GM18907 (cell line): Measurements from ENCODE around the gene APLNR.
A peak's percentile ranks its signal among the peaks of the same experiment; 100 is the strongest.

ENCODE experiments used
- ATAC-seq: cut with Tn5 transposase; IDR thresholded peaks from one replicate; pipeline ENCODE4 v1.9.1; 2021; ENCODE audit warnings: mild to moderate bottlenecking, moderate library complexity; ENCODE audit not compliant: unreplicated experiment

Gene APLNR

DNA sequence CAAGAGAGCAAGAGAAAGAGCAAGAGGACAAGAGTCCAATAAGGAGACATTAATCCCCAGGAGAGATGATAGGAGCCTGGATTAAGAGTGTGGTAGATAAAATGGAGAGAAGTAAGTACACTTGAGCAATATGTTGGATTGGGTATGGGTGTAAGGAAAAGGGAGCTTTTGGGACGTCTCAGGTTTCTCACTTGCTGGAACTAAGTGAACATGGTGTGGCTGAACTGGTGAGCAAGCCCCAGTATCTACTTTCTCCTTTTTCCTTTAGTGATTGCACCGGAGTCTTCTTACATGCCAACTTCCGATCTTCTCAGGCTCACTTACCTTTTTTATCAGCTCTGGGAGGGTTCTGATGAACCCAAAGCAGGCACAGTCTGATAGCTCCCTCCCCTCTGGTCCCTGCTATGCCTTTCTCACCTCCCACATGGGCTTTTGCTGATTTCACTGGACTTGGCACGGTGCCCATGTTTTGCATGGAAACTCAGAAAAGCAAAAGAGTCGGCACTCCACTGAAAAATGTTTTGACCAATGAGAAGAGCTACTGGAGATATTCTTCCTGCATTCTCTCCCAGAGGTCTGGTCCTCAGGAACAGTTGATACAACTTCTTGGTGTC is 14.5 kb upstream of the APLNR start:
- ATAC-seq: no peak

GRCh38 chr11:57251037-57251436 is 14.0 kb upstream of the APLNR start:
- ATAC-seq: no peak

GRCh38 chr11:57249384-57250319 is 12.6 kb upstream of the APLNR start:
- peak; percentile 58 for ATAC-seq

- ATAC-seq: peak; percentile 68
These were observed 11.8 kb upstream of the APLNR start for GRCh38 chr11:57248780-57249383.

DNA sequence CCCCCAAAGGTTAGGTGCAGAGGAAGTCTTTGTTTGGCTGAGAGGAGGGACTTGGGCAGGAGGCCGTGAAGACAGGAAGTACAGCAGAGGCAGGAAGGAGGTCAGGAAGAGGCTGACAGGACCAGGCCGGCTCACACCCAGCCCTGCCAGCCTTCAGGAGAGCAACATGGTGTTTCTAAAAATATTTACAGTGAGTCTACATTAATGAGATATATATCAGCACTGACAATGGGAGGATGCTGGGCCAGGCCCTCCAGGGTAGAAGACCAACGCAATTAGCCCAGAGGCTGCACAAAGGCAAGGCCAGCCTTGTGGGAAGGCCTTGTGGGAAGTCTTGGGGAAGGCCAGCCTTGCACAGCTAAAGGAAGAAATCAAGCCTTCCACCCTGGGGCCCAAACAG is 7.9 kb upstream of the APLNR start:
- no peak for ATAC-seq

DNA sequence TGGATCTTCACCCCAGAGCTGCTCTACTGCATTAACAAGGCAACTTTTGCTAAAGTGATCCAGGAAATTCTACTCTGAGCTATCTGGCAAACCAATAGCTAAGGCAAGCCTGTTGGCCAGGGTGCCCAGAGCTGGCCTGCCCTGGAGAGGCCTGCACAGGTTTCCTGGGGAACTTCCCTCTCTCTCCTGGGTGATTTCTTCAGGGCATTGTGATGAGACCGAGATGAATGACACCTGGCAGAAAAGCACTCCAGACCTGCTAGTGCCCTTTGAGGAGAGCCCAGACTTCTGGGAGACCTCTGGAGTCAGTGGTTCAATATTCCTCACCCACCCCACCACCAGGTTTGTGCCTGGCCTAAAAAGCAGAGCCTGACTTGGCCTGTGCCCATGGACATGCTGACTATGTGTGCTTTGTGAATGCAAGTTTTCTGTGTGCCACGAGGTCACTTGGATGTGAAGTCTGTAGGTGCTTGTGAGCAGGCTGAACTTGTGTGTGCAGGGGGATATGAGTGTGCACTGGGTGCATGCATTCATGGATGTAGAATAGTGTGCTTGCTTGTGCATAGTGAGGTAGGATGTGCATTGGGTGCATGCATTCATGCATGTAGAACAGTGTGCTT is 4.4 kb upstream of the APLNR start:
- ATAC-seq: no peak

GRCh38 chr11:57240757-57241156 is 3.7 kb upstream of the APLNR start:
- no peak for ATAC-seq

DNA sequence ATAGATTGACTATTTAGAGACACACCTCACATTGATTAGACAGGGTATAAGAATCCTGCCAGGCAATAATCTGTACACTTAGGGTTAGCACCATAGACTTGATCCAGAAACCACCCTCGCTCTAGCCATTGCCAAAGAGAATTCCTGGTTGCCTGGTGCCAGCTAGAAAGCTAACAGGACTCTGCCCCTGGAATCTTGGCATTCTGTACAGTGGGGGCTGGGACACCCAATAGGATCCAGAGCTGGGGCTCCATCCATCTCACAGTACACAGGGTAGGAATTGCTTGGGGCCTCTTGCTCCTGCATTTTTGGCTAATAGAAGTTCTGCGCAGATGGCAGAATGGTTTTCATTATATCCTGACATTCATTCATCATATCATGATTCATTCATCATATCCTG is 3.0 kb upstream of the APLNR start:
- no peak for ATAC-seq

DNA sequence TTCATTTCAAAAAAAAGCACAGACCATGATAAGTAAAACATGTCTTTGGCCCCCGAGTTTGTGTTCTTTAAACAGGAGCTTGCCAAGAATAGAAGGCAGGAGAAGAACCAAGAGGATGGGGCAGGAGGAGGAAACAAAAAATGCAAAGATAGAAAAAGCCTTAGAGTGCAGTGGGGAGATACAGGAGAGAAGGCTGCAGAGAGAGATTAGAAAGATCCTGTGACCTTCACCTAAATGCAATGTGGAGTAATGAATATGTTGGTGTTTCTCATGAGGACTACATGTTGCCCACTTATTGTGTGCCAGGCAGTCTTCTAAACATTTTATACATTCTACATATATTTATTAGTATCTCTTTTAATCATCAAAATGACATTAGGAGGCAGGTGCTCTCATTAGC is 2.3 kb upstream of the APLNR start:
- ATAC-seq: no peak

- ATAC-seq: no peak
These were observed 1.0 kb downstream of the APLNR start for GRCh38 chr11:57235761-57236703.

DNA sequence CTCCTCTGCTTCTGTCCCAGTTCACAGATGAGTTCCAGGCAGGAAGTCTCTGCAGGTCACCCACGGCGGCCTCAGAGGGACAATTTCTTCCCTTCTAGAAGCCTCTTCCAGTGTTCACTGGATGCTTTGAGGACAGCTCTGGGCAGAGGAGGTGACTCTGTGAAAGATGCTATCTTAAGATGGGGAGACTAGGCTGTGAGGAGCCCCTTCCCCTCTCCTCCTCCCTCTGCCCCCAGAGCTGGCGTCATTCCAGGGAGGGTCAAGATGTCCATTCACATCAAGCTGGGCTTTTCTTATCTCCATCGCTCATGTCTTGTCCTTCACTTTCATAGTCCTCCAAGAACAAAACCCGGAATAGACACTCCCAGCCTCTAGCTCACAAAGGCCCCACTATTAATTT is 3.3 kb downstream of the APLNR start:
- no peak for ATAC-seq

DNA sequence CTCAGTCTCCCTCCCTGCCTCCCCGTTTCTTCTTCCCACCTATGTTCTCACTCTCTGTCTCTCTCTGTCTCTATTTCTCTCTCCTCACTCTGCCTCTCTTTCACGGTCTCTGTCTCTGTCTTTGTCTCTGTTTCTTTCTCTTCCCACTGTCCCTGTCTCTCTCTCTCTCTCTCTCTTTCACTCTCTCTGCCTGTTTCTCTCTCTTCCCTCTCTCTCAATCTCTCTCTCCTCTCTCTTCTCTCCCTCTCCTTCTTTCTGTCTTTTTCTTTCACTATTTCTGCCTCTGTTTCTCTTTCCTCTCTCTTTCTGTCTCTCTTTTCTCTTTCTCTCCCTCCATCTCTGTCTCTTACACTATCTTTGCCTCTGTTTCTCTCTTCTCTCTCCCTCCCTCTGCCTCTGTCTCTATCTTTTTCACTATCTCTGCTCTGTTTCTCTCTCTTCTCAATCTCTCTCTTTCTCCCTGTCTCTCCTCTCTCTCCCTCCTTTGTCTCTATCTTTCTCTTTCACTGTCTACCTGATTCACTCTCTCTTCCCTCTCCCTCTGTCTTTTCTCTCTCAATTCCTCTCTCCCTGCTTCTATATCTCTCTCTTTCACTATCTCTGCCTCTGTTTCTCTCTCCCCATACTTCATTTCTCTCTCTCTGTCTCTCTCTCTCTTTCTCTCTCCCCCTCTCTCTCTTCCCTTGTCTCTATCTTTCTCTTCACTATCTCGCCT is 5.4 kb downstream of the APLNR start:
- ATAC-seq: no peak

- ATAC-seq: no peak
These were observed 6.1 kb downstream of the APLNR start for GRCh38 chr11:57230791-57231538.

DNA sequence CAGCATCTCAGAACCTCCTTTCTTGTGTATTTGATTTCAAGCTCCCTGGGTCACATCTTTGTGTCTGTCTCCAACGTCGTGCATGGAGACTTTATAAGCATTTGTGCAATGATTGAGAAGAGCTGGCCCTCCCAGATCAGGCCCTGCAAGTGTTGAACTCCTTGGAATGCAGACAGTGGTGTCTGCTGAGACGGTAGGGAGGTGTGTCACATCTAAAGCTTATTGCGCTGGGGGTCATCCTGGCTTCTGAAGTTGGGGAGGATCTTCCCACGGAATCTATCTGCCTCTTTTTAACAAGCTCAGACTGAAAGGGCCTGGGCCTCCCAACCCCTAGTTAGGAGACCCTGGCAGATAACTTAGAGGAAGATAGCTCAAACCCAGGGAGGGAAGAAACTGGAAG is 6.7 kb downstream of the APLNR start:
- no peak for ATAC-seq

DNA sequence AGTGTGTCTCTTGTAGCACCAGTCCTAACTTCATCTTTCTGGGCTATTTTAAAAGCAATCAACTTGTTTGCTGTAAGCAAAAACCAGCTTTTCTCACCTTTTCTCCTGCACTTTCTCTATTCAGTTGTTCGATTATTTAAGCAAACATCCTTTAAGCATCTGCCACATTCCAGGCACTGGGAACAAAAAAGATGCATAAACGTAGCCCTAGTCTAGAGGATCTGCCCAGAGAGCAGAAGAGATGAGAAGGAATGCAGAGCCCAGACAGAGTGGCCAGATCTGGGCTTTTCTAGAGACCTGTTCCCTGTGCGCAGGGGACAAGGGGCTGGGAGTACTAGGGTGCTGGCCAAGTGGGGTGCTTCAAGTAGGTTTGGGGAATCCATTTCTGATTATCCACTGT is 8.4 kb downstream of the APLNR start:
- no peak for ATAC-seq

DNA sequence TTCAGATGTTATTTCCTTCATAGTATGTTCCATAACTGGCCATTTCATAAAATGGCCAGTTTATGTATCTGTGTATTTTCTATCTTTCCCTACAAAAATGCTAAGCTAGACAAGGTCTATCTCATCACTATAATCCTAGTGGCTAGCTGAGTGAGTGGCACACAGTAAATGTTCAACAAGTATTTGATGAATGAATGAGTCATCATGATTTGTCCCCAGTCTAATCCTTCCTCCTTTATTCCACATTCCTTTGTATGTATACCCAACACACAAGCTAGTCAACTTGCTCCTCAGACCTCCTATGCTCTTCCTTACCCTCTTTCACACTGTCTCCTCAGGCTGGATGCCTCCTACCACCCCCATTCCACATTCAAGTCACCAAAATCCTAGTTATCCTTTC is 12.5 kb downstream of the APLNR start:
- ATAC-seq: no peak

GRCh38 chr11:57224128-57224527 is 12.9 kb downstream of the APLNR start:
- ATAC-seq: no peak

- ATAC-seq: no peak
These were observed 13.4 kb downstream of the APLNR start for GRCh38 chr11:57223601-57224000.

- ATAC-seq: no peak
These were observed 14.8 kb downstream of the APLNR start for GRCh38 chr11:57222239-57222638.
